Retinal pigment epithelial cell (primary cell): ENCODE measurements around the gene TBC1D22A.

Experiments used
- DNase-seq: peaks from one replicate; pipeline ENCODE4 v3.0.0-alpha.2; 2010; ENCODE audit warnings: low read depth
- H3K4me3 ChIP-seq: 2 replicates; pipeline ENCODE4 v1.5.1; 2011; ENCODE audit warnings: mild to moderate bottlenecking, low read length, control low read depth, moderate library complexity
- CTCF ChIP-seq: conservative IDR thresholded peaks from 2 replicates; pipeline ENCODE4 v1.5.1; 2011; ENCODE audit warnings: low read depth, low read length, control low read depth, inconsistent platforms

Gene TBC1D22A

GRCh38 chr22:47160781-47161520 lies 398.5 kb downstream of the TBC1D22A start:
- no peak overlapping the region for H3K4me3 ChIP-seq
- TF ChIP-seq CTCF = no peak
- no peak for DNase-seq

DNA sequence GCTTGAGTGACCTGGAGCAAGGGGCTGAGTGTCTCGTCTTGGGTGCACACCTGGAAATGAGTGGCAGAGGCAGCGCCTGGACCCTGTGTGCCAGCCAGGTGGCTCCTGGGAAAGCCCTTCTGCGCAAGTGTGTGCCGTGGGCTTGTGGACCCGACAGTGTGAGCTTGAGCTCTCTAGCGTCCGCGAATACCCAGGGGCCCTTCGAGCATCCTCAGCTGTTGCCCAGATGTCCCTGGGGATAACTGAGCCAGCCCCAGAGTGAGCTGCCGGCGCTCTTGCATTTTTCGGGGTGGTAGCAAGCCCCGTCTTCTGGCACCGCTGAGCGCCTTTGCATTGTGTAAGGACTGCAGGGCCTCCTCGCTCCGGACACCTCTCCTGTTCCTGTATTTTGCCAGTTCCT lies 399.2 kb downstream of the TBC1D22A start:
- DNase-seq = no peak
- TF ChIP-seq CTCF = no peak
- H3K4me3 ChIP-seq = no peak overlapping the region

- H3K4me3 ChIP-seq = no peak overlapping the region
- no peak for DNase-seq
- TF ChIP-seq CTCF = no peak
These were observed 400.4 kb downstream of the TBC1D22A start for GRCh38 chr22:47162865-47163264.

- H3K4me3 ChIP-seq = no peak overlapping the region
- DNase-seq = no peak
- TF ChIP-seq CTCF = no peak
These were observed 401.0 kb downstream of the TBC1D22A start for GRCh38 chr22:47163481-47163855.

DNA sequence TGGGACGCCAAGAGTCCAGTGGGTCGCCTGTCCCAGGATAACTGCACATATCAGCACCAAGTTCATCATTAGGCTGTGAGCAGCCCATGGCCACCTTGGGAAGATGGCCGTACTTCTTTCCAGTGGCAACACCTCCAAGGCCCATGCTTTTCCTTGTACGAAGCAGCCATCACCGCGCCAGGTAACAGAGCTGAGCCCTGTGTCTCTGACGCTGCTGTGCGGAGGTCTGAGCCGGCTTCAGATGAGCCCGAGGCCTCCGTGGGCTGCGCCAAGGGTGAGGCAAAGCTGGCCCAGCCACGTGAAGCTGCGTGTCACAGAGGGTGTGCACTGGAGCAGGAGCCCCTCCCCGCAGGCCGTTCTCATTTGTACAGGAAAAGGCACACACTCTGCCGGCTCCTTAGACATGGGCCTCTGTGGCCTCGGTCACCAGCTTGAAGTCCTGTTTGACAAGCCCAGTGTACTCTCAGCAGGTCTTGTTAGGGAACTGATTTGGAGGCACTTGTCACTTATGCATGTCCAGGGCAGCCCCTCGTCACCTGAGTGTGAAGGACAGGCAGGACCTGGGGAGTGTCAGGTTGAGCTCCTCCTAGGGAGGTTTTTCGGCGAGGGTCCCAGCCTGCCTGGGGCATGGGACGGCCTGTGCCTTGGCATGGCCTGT lies 401.5 kb downstream of the TBC1D22A start:
- no peak for TF ChIP-seq CTCF
- no peak overlapping the region for H3K4me3 ChIP-seq
- DNase-seq = no peak

- TF ChIP-seq CTCF = no peak
- DNase-seq = no peak
These were observed 402.3 kb downstream of the TBC1D22A start for GRCh38 chr22:47164514-47165337.

More at GRCh38 chr22:47164514-47165337, 402.3 kb downstream of the TBC1D22A start:
- H3K4me3 ChIP-seq = no peak overlapping the region
